Iris pigment epithelial cell (primary cell): Measurements from ENCODE around the gene CMTM3.
A peak's percentile ranks its signal among the peaks of the same experiment; 100 is the strongest.
"Not testable (repeated sequence)": the region's sequence is repeated elsewhere in the genome, so short reads cannot be mapped to it uniquely, and the experiment has no call there.

ENCODE experiments used
- DNase-seq: peaks from one replicate; pipeline ENCODE4 v3.0.0-alpha.2; 2011; ENCODE audit warnings: low read depth

CMTM3 gene

GRCh38 chr16:66604376-66605176, at the start of gene CMTM3:
Gene CMTM3, plus strand, starts transcription at chr16:66604704. Its CDS starts 102 bp downstream, at chr16:66604806.
- DNase-seq: peak; percentile 67

GRCh38 chr16:66560107-66560506, 44.4 kb upstream of the CMTM3 start:
- no peak for DNase-seq

GRCh38 chr16:66561381-66562080, 43.0 kb upstream of the CMTM3 start:
- no peak for DNase-seq

GRCh38 chr16:66562409-66562808, 42.1 kb upstream of the CMTM3 start:
- DNase-seq: no peak

GRCh38 chr16:66562986-66563385, 41.5 kb upstream of the CMTM3 start:
- no peak for DNase-seq

GRCh38 chr16:66563574-66564334, 40.8 kb upstream of the CMTM3 start:
- DNase-seq: no peak

- DNase-seq: no peak
Measured at GRCh38 chr16:66566051-66566901, 38.2 kb upstream of the CMTM3 start, which contains the start of gene CMTM1. Gene CMTM1, plus strand, starts transcription at chr16:66566439. Its CDS starts 75 bp downstream, at chr16:66566514.

- DNase-seq: not testable (repeated sequence)
Measured at GRCh38 chr16:66567270-66567669, 37.2 kb upstream of the CMTM3 start.

- peak; percentile 80 for DNase-seq
Measured at GRCh38 chr16:66568355-66568754, 36.1 kb upstream of the CMTM3 start.

GRCh38 chr16:66569131-66569530, 35.4 kb upstream of the CMTM3 start:
- peak; percentile 84 for DNase-seq

- DNase-seq: peak; percentile 88
Measured at GRCh38 chr16:66569827-66570405, 34.6 kb upstream of the CMTM3 start.

- no peak for DNase-seq
Measured at GRCh38 chr16:66572356-66572755, 32.1 kb upstream of the CMTM3 start.

- DNase-seq: no peak
Measured at GRCh38 chr16:66574081-66574480, 30.4 kb upstream of the CMTM3 start.

GRCh38 chr16:66574531-66574930, 30.0 kb upstream of the CMTM3 start:
- DNase-seq: no peak

- DNase-seq: no peak
Measured at GRCh38 chr16:66575060-66575459, 29.4 kb upstream of the CMTM3 start.

- no peak for DNase-seq
Measured at GRCh38 chr16:66576296-66576695, 28.2 kb upstream of the CMTM3 start.

GRCh38 chr16:66578651-66579531, 25.6 kb upstream of the CMTM3 start, which contains the start of gene CMTM2:
Gene CMTM2, plus strand, starts transcription at chr16:66579463. Its CDS starts 145 bp downstream, at chr16:66579608.
- DNase-seq: no peak

GRCh38 chr16:66580605-66581209, 23.8 kb upstream of the CMTM3 start:
- DNase-seq: peak; percentile 90

GRCh38 chr16:66581246-66581952, 23.1 kb upstream of the CMTM3 start:
- peak; percentile 51 for DNase-seq
